ENCODE data around the gene NTRK2.

- TF ChIP-seq, protein P1, sequence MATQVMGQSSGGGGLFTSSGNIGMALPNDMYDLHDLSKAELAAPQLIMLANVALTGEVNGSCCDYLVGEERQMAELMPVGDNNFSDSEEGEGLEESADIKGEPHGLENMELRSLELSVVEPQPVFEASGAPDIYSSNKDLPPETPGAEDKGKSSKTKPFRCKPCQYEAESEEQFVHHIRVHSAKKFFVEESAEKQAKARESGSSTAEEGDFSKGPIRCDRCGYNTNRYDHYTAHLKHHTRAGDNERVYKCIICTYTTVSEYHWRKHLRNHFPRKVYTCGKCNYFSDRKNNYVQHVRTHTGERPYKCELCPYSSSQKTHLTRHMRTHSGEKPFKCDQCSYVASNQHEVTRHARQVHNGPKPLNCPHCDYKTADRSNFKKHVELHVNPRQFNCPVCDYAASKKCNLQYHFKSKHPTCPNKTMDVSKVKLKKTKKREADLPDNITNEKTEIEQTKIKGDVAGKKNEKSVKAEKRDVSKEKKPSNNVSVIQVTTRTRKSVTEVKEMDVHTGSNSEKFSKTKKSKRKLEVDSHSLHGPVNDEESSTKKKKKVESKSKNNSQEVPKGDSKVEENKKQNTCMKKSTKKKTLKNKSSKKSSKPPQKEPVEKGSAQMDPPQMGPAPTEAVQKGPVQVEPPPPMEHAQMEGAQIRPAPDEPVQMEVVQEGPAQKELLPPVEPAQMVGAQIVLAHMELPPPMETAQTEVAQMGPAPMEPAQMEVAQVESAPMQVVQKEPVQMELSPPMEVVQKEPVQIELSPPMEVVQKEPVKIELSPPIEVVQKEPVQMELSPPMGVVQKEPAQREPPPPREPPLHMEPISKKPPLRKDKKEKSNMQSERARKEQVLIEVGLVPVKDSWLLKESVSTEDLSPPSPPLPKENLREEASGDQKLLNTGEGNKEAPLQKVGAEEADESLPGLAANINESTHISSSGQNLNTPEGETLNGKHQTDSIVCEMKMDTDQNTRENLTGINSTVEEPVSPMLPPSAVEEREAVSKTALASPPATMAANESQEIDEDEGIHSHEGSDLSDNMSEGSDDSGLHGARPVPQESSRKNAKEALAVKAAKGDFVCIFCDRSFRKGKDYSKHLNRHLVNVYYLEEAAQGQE (IDR thresholded peaks at IDR 0.05): no peak
- TF ChIP-seq CTCF (IDR thresholded peaks at IDR 0.05; ENCODE audit: low read depth, low read length, missing input control): no peak
- TF ChIP-seq RAD21 (IDR thresholded peaks at IDR 0.05): no peak
These were observed 28.8 kb downstream of the NTRK2 start for GRCh38 chr9:84698323-84698722.
